Left kidney (tissue), 2 donors: Measurements from ENCODE around the gene TCP11L2. TPM values are rescaled to one million over a fixed set of nuclear protein-coding genes. Genes with fewer than 3 reads are reported as not detected.

Experiments
- DNase-seq: peaks from one replicate; pipeline ENCODE4 v3.0.0-alpha.2; 2013
- polyA plus RNA-seq: library from polyadenylated mRNA; unstranded; fragments of 120-200 nt; gene quantifications from one replicate; pipeline ENCODE4 v1.2.1, GENCODE V29; 2013; ENCODE audit not compliant: insufficient read length

The TCP11L2 gene
- polyA plus RNA-seq, 1 donor = 26.7 TPM

DNA sequence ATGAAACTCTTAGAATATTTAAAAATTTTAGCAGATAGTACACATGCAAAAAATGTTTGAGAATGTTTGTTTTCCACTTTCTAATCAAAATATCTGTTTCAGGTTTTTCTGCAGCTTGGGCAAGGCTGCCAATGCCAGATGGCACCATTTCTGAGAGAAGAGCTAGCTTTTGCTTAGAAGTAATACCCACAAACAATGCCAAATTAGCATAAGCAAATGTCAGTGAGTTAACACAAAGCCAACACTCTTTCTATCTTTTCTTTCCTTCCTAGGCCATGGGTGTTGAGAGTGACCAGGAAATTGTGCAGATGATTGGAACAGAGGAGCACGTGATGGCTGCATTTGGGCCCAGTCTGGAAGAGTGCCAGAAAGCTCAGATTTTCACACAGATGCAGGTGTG, 90.2 kb downstream of the TCP11L2 start:
- no peak for DNase-seq

Other genes with a start within 250 kb of the TCP11L2 start
- gene NUAK1, start 163.8 kb upstream of the TCP11L2 start, polyA plus RNA-seq = 9.9 TPM
- gene CKAP4, start 54.7 kb upstream of the TCP11L2 start, polyA plus RNA-seq = 108 TPM
- 18.3 TPM for gene POLR3B, start 55.0 kb downstream of the TCP11L2 start, polyA plus RNA-seq